Hematopoietic multipotent progenitor cell treated with erythropoietin and hydrocortisone succinate and interleukin-3 and kit ligand, for 4 days (in vitro differentiated cells): Measurements from ENCODE around the gene COQ8A.

Experiments used
- DNase-seq: peaks from one replicate; pipeline ENCODE4 v3.0.0-alpha.2; 2015

COQ8A gene

DNA sequence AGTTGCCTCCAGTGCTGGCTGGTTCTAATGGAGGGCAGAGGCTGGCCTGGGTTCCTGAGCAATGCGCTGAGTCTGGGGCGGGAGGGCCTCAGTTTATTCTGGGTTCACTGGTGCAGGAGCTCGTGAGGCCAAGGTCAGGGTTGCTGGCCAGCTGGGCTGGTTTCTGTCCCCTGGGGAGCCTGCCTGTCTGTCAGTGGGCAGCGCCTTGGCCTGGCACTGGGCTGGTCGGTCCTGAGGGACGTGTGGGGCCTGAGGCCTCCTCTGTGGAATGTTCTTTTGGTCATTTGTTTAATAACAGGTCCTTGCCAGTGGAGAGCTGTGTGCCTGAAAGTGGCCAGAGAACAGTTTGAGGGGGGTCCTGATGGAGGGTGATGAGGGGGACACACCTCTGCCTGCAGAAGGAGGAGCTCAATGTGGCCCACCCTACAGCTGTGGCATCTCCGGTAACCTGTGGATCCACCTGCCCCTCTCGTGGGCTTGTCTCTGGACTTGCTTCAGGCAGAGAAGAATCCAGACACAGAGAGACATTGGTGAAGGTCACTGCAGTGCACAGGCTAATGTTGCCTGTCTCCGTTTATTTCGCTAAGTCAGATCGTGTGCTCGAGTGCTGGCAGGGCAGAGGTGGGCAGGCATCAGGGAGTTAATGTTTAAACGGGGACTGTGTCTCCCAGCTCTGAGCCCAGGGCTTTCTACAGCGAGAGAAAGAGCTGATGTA lies 34.6 kb downstream of the COQ8A start:
- no peak for DNase-seq

DNA sequence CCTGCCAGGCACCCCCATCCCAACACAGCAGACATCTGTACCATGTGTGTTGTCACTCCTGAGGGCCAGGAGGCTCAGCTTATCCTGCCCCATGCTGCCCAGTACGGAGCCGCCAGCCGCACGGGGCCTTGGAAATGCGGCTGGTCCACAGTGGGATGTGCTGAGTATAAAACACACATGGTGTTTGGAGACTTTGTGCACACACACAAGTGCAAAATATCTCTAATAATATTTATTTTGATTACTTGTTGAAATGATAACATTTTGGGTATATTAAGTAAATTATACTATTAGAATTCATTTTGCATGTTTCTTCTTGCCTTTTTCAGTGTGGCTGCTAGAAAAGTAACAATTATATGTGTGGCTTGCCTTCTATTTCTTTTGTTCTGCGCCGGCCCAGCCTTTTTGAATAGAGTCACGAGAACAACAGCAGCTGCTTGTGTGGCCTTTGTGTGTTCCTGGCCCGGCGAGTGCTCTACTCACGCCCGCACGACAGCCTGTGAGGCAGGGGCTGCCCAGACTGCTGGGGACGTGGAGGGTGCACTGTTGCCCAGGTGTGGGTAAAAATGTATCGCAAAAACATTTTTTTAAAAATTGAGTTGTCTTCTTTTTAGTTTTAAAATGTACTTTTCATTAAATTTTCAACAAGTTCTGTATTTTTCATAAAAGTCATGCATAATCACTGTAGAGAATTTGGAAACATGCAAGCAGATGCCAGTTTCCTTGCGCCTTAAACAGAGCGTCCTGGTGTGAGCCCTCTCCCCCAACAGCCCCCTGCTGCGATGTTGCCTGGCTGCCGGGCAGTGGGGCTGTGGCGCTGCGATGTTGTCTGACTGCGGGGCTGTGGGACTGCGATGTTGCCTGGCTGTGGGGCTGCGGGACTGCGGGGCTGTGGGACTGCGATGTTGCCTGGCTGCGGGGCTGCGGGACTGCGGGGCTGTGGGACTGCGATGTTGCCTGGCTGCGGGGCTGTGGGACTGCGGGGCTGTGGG lies 35.5 kb downstream of the COQ8A start:
- DNase-seq = no peak

DNA sequence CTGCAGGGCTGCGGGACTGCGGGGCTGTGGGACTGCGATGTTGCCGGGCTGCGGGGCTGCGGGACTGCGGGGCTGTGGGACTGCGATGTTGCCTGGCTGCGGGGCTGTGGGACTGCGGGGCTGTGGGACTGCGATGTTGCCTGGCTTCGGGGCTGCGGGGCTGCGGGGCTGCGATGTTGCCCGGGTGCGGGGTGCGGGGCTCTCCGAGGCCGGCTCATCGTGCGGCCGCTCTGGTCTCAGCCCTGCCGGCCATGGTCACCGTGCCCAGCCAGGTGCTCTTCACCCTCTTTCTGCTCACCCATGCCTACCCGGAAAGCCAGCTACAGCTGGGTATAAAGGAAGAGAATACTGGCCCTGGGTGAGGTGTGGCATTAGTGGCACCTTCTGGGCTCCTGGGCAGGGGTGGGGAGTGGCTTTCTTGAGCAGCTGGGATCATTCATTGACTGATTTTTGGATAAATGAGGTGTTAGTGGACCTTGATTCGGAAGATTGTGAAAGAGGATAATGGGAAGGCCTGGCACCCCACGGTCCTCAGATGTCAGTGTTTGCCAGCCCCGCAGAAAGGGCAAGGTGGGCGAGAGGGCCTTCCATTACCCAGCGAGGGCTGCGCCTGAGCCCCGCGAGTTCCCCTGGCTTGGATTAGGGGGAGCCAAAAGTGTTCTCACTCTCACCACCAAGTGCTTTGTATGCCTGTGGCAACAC lies 36.3 kb downstream of the COQ8A start:
- no peak for DNase-seq

DNA sequence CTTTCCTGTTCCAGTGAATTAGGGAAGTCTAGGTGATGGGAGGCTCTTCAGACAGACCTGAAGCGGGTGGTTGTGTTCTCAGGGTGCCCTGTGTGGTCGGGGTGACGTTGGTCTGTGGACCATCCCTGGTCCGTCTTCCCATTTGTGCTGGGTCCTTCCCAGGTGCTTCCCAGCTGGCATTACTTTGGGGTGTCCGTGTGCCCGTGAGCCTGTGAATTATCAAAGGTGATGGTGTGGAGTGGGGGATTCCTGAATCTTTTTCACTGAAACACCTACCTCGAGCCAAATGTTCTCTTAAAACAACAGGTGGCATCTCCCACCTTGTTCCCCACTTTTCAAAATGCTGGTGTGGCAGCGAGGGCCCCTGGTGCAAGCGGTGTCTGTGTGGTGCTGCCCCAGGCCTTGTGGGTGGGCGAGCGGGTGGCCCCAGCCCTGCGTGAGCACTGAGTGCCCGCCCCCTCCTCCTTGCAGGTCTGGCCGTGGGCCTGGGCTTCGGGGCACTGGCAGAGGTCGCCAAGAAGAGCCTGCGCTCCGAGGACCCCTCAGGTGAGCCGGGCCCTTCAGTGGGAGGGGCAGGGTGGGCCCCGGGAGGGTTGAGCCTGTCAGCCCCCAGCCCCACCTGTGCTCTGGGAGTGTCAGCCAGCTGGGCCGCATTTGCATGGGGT lies 37.0 kb downstream of the COQ8A start:
- DNase-seq = no peak

DNA sequence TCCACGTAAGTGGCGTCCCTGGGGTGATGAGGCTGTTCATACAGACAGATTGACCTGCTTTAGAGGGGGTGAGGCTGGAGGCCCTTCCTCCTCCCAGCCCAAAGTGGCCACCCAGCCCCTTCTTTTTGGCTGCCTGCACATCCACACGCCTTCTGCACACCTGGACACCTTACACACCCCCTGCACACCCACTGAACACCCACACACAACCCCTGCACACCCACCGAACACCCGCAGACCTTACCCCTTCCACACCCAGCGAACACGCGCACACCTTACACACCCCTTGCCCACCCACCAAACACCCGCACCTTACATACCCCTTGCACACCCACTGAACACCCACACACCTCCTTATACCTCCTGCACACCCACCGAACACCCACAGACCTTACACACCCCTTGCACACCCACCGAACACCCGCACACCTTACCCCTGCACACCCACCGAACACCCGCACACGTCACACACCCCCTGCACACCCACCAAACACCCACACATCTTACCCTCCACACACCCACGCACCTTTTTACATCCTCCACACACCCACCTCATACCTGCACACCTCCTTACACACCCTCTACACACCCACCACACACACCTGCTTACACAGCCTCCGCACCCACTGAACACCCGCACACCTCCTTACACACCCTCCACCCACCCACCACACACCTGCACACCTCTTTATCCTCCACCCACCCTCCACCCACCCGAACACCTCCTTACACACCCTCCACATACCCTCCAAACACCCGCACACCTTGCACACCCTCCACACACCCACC lies 37.7 kb downstream of the COQ8A start:
- DNase-seq = no peak

DNA sequence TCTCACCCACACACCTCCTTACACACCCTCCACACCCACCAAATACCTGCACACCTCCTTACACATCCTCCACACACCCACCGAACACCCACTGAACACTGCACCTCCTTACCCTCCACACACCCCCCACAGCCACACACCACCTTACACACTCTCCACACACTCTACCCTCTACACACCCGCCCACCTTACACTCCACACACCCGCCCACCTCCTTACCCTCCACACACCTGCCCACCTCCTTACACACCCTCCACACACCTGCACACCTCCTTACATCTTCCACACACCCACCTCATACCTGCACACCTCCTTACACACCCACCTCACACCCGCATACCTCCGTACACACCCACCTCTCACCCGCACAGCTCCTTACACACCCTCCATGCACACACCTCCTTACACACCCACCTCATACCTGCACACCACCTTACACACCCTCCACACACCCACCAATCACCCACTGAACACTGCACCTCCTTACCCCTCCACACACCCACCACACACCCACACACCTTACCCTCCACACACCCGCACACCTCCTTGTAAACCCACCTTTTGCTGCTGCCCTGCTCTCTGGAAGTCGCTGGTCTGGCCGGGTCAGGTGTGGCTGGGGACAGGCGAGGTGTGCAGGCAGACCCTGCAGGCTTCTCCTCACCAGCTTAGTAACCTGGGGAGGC lies 38.5 kb downstream of the COQ8A start:
- DNase-seq = no peak

DNA sequence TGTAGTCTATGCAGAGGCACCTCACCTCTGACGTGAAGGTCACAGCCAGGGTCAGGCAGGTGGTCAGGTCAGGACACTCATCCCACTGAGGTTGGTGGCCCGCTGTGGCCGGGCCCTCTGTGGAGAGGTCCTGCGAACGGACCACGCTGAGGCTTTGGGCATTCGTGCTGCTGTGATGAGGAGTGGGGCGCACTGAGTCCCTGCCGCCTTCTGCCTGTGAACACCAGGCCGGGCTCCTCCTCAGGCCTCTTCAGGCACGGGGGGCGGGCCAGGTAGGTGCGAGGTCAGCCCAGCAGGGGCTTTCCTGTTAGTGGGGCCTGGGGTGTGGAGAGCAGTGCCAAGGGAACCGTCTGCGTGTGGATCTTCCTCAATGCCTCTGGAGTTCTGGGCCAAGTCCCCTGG lies 39.0 kb downstream of the COQ8A start:
- DNase-seq = no peak

DNA sequence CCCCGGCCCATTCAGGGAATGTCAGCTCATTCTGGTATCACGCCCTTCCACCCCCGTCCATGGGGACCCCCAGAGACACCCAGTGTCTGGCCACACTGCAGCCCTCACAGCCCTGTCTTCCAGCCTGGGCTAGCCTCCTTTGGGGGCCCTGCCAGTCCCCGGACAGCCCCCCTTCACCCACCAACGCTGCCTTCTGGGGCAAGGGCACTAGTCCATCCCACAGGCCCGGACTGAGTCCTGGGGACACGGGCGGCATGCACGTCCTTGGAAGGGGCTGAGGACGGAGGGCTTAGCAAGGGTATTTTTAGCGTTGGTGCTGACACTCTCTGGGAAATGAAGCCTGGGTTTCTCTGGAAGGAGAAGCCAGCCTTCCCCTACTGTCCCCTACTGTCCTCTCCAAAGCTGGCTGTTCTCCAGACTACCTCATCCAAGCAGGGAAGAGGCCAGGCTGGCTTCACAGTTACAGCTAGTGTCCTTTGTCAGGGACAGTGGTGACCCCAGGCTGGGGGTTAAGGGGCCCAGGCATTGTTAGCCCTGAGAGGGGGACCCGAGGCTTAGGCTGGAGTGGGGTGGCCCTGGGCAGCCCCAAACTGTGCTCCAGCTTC lies 39.5 kb downstream of the COQ8A start:
- DNase-seq = no peak

DNA sequence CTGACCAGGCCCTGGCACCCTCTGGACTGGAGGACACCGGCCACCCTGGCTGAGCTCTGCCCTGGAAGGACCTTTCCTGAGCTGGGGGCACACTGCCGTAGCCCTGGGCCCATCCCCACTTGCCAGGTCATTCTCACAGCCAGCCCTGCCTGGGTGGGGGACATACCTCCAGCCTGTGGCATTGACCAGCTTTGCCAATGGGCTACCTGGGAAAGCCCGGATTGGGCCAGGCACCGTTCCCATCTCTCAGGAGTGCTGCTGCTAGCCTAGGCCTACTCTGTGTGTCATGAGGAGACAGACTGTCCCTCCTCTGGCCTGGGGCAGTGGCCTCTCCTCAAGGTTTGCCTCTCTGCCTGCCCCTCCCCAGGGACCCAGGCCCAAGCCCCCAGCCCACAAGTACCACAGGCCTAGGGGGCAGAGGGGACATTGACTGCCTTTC lies 40.0 kb downstream of the COQ8A start:
- DNase-seq = no peak

DNA sequence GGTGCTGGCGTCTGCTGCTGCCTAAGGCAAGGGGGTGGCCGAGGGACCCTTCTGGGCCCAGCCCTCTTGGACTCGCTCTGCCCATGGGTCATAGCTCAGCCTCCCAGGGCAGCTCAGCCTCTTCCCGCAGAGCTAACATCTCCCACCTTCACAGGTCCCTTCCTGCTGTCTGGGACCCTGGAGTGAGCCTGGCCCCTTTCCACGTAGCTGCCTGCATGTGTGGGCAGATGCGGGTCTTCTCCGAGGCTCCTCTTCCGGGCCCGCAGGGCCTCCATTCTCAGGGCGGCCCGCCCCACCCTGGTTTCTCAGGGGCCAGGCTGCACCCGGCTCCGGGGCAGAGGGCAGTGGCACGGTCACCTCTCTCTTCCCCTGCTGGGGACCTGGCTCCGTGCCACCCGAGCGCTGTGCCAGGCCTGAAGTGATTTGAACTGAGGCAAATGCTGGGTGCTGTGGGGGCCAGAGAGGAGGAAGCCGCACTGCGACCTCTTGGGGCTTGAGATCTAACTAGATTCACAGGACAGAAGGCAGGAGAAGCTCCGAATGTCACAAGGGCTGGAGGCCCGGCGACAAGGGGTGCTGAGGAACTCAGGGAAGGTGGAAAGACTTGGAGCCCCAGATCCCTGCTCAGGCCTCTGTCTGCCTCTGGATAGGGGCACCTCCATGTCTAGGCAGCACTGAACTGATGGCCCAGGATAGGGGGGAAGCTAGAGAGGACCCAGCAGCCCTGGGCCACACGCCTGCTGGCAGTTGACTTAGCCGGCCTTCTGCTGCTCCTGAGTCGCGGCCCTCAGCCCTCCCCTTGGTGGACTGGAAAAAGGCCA lies 40.7 kb downstream of the COQ8A start:
- no peak for DNase-seq

DNA sequence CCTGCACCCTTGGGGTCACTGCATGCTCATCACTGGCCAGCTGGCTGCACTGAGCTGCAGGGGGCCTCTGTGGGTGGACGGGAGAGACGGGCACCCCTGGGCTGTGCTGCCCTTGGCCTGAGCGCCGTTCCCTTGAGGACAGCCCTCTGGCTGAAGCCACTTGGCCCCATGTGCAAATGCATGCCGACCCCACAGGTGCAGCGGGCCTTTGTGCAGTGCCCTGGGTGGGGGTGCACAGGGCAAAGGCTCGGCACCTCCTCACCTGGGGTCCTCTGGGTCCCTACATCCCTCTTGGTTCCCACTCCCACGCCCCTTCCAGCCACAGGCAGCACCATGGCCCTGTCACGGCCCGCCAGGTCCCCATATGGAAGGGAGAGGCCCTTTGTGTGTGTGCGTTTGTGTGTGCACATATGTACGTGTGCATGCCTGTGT lies 41.3 kb downstream of the COQ8A start:
- DNase-seq = no peak

DNA sequence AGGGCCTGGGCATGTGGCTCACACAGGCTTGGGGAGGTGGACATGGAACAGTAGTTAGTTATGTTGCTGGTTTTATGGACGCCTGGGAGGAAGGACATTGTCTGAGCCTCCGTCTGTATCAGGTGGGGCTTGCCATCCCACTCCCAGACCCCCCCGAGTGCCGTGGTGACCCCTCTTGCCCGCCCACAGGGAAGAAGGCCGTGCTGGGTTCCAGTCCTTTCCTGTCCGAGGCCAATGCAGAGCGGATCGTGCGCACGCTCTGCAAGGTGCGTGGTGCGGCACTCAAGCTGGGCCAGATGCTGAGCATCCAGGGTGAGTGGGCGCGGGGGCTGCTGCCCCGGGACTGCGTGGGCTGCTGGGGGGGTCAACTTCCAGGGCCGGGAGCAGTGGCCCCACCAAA lies 41.7 kb downstream of the COQ8A start:
- DNase-seq = no peak

DNA sequence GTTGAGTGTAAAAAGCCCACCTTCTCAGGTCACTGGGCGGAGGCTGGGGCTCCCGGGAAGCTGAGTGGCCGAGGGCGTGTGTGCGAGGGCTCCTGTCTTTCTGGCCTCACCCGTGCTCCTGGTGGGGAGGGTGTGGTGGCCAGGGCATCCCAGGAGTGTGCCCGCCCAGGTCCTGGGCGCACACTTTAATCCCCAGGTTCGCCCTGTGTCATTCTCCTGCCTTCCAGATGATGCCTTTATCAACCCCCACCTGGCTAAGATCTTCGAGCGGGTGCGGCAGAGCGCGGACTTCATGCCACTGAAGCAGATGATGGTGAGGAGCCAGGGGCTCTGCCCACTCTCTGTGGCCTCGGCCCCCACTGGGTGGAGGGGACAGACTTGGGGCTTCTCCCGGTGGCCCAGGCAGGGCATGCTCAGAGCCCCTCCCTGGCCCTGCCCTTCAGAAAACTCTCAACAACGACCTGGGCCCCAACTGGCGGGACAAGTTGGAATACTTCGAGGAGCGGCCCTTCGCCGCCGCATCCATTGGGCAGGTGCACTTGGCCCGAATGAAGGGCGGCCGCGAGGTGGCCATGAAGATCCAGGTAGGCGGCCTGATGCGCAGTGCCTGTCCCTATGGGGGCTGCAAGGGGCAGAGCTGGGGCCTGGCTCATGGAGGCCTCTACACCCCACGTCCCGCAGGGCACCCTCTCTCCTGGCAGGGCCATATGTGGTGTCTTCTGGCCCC lies 42.5 kb downstream of the COQ8A start:
- no peak for DNase-seq

DNA sequence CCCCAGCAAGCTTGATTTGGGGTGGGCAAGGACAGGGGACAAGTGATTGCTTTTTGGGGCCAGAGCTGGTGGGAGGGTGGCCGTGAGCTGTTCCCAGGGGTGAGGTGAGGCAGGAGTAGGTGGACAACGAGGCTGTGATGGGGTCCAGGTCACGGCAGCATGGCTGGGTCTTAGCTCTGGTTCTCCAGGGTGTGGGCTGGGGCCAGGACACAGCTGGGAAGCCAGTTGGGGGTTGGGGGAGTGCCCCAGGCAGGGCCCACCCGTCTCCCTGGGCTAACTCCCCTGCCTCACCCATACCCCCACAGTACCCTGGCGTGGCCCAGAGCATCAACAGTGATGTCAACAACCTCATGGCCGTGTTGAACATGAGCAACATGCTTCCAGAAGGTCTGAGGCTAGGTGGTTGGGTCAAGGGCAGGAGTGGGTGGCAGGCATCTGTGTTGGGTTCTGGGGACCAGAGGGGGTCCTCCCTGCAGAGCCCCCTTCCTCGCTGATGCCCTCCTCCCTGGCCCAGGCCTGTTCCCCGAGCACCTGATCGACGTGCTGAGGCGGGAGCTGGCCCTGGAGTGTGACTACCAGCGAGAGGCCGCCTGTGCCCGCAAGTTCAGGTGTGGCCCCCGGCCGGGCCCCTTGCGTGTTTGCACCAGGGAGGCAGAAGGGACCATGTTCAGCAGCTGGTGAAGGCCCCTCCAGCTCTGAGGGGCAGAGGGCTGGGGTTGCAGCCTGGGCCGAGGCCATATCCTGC lies 43.3 kb downstream of the COQ8A start:
- DNase-seq = no peak

DNA sequence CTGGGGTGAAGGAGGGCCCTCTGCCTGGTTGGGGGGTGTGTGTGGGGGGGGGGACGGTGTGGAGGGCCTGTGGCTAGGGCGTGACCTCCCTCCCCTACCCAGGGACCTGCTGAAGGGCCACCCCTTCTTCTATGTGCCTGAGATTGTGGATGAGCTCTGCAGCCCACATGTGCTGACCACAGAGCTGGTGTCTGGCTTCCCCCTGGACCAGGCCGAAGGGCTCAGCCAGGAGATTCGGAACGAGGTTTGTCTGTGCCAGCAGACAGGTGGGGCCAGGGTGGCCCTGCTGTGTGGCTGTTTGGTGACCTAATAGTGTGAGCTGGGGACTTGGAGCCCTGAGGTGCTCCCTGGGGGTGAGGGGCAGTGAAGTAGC lies 43.9 kb downstream of the COQ8A start:
- no peak for DNase-seq

DNA sequence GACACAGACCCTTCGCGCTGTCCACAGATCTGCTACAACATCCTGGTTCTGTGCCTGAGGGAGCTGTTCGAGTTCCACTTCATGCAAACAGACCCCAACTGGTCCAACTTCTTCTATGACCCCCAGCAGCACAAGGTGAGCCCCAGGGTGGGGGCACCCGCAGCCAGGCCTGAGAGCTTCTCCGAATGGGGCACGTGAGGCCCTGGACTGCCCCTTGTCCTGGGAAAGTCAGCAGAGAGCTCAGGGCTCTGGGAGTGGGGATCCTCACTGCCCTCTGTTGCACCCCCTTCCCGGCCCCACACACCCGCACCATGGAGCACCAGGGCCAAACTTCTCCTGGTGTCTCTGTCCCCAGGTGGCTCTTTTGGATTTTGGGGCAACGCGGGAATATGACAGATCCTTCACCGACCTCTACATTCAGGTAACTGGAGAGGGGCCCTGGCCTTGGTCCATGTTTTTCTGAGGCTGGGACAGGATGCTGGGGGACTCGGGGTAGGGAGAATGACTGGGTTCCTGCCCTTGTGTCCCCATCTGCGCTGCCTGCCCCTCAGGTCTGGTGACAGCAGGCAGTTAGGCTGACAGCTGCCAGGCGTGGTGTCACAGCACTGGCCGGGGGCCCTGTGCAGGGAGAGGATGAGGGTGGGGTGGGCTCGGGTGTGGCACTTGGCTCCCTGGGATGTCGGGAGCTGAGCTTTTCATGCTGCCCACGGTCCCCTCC lies 44.6 kb downstream of the COQ8A start:
- no peak for DNase-seq

DNA sequence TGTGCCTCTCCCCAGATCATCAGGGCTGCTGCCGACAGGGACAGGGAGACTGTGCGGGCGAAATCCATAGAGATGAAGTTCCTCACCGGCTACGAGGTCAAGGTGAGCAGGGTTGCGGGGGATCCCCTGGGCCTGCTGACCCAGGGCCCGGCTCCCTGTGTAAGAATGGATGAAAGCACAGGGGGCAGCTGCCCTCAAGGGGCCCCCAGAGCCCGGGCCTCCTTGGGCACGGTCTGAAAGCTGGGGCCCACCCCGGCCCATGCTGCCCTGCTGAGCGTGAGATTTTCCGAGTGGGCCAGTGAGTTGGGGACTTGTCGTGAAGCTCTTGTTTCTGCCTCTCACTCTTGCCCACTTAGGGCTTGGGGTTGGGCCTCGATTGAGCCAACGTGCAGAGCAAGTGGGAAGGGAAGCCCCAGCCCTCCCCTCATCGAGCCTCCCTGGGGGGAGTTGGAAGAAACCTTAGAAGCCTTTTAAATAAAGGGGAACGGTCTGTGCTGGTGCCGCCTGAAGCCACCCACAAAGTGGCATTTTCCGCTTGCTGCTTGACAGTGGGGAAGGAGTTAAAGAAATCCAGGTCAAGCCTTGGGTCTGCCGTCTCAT lies 45.2 kb downstream of the COQ8A start:
- no peak for DNase-seq
